ENCODE data around the gene MEIS3.

The MEIS3 gene

DNA sequence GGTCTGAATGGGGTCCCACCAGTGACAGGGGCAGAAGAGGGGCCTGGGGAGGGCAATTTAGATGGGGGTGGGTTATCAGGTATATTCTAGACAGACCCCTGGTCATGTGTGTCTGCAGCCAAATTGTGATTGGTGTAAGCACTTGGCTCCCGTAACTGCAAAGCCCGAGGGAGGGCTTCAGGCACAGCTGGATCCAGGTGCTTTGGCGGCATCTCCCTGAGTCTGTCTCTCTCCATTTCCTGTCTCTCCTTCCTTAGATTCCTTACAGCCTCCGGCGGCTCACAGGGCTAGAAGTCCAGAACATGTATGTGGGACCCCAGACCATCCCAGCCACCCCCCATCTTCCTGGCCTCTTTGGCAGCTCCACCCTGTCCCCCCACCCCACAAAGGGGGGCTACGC is 38.8 kb downstream of the MEIS3 start:
- H3K4me2 ChIP-seq (ENCODE audit: insufficient read depth, low read length, poor library complexity, severe bottlenecking): no peak overlapping the region
- no peak overlapping the region for H2BK15ac ChIP-seq (ENCODE audit: low read length)
- H4K91ac ChIP-seq (ENCODE audit: low read depth, low read length, poor library complexity): no peak overlapping the region
- no peak overlapping the region for H2AFZ ChIP-seq (ENCODE audit: low read length)
- no peak overlapping the region for H3K4me3 ChIP-seq (ENCODE audit: low read length in 2 of 2)
- H3K27me3 ChIP-seq (ENCODE audit: control insufficient read depth in 3 of 3, insufficient read depth in 3 of 3, low read depth in 1 of 3, low read length in 3 of 3): no peaks in the 10 kb centered on the region
- H3K23ac ChIP-seq (ENCODE audit: low read depth, low read length, poor library complexity): no peak overlapping the region
- no peak overlapping the region for H3K4ac ChIP-seq (ENCODE audit: low read length)
- no peak overlapping the region for H2BK120ac ChIP-seq (ENCODE audit: low read depth, low read length)
- H3K9me3 ChIP-seq (replicated peaks in 1 of 2; ENCODE audit: control insufficient read depth in 2 of 2, insufficient read depth in 1 of 2, low read depth in 1 of 2, low read length in 2 of 2): no peaks in the 10 kb centered on the region
- H3K79me1 ChIP-seq (ENCODE audit: low read depth, low read length): peaks cover 9% of the 10 kb centered on the region
- H2AK5ac ChIP-seq (ENCODE audit: low read depth, low read length): no peak overlapping the region
- H2BK12ac ChIP-seq (ENCODE audit: low read length): no peak overlapping the region
- DNase-seq (ENCODE audit: low spot score): no peak
- H2BK5ac ChIP-seq (ENCODE audit: low read length): no peak overlapping the region
- WGBS, 2 donors (ENCODE audit: extremely low coverage in 2 of 2, insufficient read length in 2 of 2, insufficient replicate concordance in 1 of 2): no CpG with 5 or more reads among the region's 6 CpGs
- H3K9ac ChIP-seq (ENCODE audit: low read depth, low read length, poor library complexity): no peak overlapping the region
- H3K4me1 ChIP-seq (ENCODE audit: control insufficient read depth in 2 of 2, insufficient read depth in 1 of 2, low read depth in 1 of 2, low read length in 2 of 2): no peaks in the 10 kb centered on the region
- H3K18ac ChIP-seq (ENCODE audit: low read length): no peak overlapping the region
- peaks cover 48 to 72% of the 10 kb centered on the region in 2 donors for H3K36me3 ChIP-seq (replicated peaks in 1 of 2; ENCODE audit: control insufficient read depth in 2 of 2, insufficient read depth in 2 of 2, low read length in 2 of 2)
- H4K8ac ChIP-seq (ENCODE audit: low read depth, low read length): no peak overlapping the region
- H3K14ac ChIP-seq (ENCODE audit: low read length): no peak overlapping the region
- no peak overlapping the region for H3K27ac ChIP-seq (replicated peaks; ENCODE audit: low read length)

- H2AK5ac ChIP-seq (ENCODE audit: low read depth, low read length): no peak overlapping the region
- no peak overlapping the region for H4K91ac ChIP-seq (ENCODE audit: low read depth, low read length, poor library complexity)
- peaks cover 9% of the 10 kb centered on the region for H3K79me1 ChIP-seq (ENCODE audit: low read depth, low read length)
- H3K14ac ChIP-seq (ENCODE audit: low read length): no peak overlapping the region
- H3K27ac ChIP-seq (replicated peaks; ENCODE audit: low read length): no peak overlapping the region
- no peak overlapping the region for H2AFZ ChIP-seq (ENCODE audit: low read length)
- H4K8ac ChIP-seq (ENCODE audit: low read depth, low read length): no peak overlapping the region
- no peak for DNase-seq (ENCODE audit: low spot score)
- no peak overlapping the region for H3K4me2 ChIP-seq (ENCODE audit: insufficient read depth, low read length, poor library complexity, severe bottlenecking)
- no CpG with 5 or more reads among the region's 23 CpGs for whole genome bisulfite sequencing, 2 donors (ENCODE audit: extremely low coverage in 2 of 2, insufficient read length in 2 of 2, insufficient replicate concordance in 1 of 2)
- H3K27me3 ChIP-seq (ENCODE audit: control insufficient read depth in 3 of 3, insufficient read depth in 3 of 3, low read depth in 1 of 3, low read length in 3 of 3): no peaks in the 10 kb centered on the region
- H2BK12ac ChIP-seq (ENCODE audit: low read length): peak overlapping the region; percentile 22
- H3K9me3 ChIP-seq (replicated peaks in 1 of 2; ENCODE audit: control insufficient read depth in 2 of 2, insufficient read depth in 1 of 2, low read depth in 1 of 2, low read length in 2 of 2): no peaks in the 10 kb centered on the region
- no peak overlapping the region for H2BK120ac ChIP-seq (ENCODE audit: low read depth, low read length)
- H3K4me1 ChIP-seq (ENCODE audit: control insufficient read depth in 2 of 2, insufficient read depth in 1 of 2, low read depth in 1 of 2, low read length in 2 of 2): no peaks in the 10 kb centered on the region
- H3K9ac ChIP-seq (ENCODE audit: low read depth, low read length, poor library complexity): peak overlapping the region; percentile 21
- H2BK15ac ChIP-seq (ENCODE audit: low read length): no peak overlapping the region
- peak overlapping the region; percentile 28 for H3K18ac ChIP-seq (ENCODE audit: low read length)
- no peak overlapping the region for H3K4ac ChIP-seq (ENCODE audit: low read length)
- peak overlapping the region; percentile 53 for H2BK5ac ChIP-seq (ENCODE audit: low read length)
- H3K36me3 ChIP-seq (replicated peaks in 1 of 2; ENCODE audit: control insufficient read depth in 2 of 2, insufficient read depth in 2 of 2, low read length in 2 of 2): peaks cover 54 to 83% of the 10 kb centered on the region in 2 donors
- H3K23ac ChIP-seq (ENCODE audit: low read depth, low read length, poor library complexity): peak overlapping the region; percentile 80
- peak overlapping the region in 1 of 2 donors; percentile 16 for H3K4me3 ChIP-seq (ENCODE audit: low read length in 2 of 2)
Observed at GRCh38 chr19:47379381-47379938, 39.9 kb downstream of the MEIS3 start.

- Histone ChIP-seq H3K9ac (ENCODE audit: low read depth, low read length, poor library complexity) (no peak overlapping the region), H3K27ac (replicated peaks; ENCODE audit: low read length) (no peak overlapping the region), H3K14ac (ENCODE audit: low read length) (no peak overlapping the region), H2AFZ (ENCODE audit: low read length) (no peak overlapping the region), H3K4me3 (ENCODE audit: low read length in 2 of 2) (no peak overlapping the region), H2BK15ac (ENCODE audit: low read length) (no peak overlapping the region), H3K23ac (ENCODE audit: low read depth, low read length, poor library complexity) (no peak overlapping the region), H3K79me1 (ENCODE audit: low read depth, low read length) (peaks cover 9% of the 10 kb centered on the region), H3K27me3 (ENCODE audit: control insufficient read depth in 3 of 3, insufficient read depth in 3 of 3, low read depth in 1 of 3, low read length in 3 of 3) (no peaks in the 10 kb centered on the region), H3K4me1 (ENCODE audit: control insufficient read depth in 2 of 2, insufficient read depth in 1 of 2, low read depth in 1 of 2, low read length in 2 of 2) (no peaks in the 10 kb centered on the region), H4K91ac (ENCODE audit: low read depth, low read length, poor library complexity) (peak overlapping the region; percentile 72), H2BK5ac (ENCODE audit: low read length) (no peak overlapping the region), H3K4ac (ENCODE audit: low read length) (no peak overlapping the region), H2AK5ac (ENCODE audit: low read depth, low read length) (no peak overlapping the region), H4K8ac (ENCODE audit: low read depth, low read length) (no peak overlapping the region), H3K18ac (ENCODE audit: low read length) (no peak overlapping the region), H3K36me3 (replicated peaks in 1 of 2; ENCODE audit: control insufficient read depth in 2 of 2, insufficient read depth in 2 of 2, low read length in 2 of 2) (peaks cover 61 to 92% of the 10 kb centered on the region in 2 donors), H3K4me2 (ENCODE audit: insufficient read depth, low read length, poor library complexity, severe bottlenecking) (no peak overlapping the region), H2BK12ac (ENCODE audit: low read length) (no peak overlapping the region), H3K9me3 (replicated peaks in 1 of 2; ENCODE audit: control insufficient read depth in 2 of 2, insufficient read depth in 1 of 2, low read depth in 1 of 2, low read length in 2 of 2) (no peaks in the 10 kb centered on the region), H2BK120ac (ENCODE audit: low read depth, low read length) (no peak overlapping the region)
- no peak for DNase-seq (ENCODE audit: low spot score)
- no CpG with 5 or more reads among the region's 11 CpGs for WGBS, 2 donors (ENCODE audit: extremely low coverage in 2 of 2, insufficient read length in 2 of 2, insufficient replicate concordance in 1 of 2)
Observed at GRCh38 chr19:47378246-47378645, 41.1 kb downstream of the MEIS3 start.

DNA sequence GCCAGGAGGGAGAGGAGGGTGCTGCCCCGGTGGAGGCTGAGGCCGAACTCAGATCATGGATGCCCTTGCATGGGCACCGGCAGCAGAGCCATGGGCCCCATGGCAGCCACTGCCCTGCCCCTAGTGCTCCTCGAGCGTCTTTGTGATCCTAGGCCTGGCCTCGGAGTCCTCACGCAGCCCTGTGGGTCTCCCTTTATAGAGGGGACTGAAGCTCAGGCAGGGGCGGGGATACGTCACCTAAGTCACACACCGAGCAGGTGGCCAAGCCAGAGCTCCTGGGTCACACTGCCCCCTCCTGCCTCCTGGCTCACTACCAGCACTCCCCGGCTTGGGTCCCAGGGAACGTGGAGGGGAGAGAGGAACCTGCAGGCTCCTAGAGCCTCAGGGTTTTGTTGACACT is 41.5 kb downstream of the MEIS3 start:
- no peak for DNase-seq (ENCODE audit: low spot score)
- Histone ChIP-seq H3K27ac (replicated peaks; ENCODE audit: low read length) (no peak overlapping the region), H4K8ac (ENCODE audit: low read depth, low read length) (no peak overlapping the region), H2BK5ac (ENCODE audit: low read length) (no peak overlapping the region), H2AK5ac (ENCODE audit: low read depth, low read length) (no peak overlapping the region), H2BK120ac (ENCODE audit: low read depth, low read length) (no peak overlapping the region), H3K27me3 (ENCODE audit: control insufficient read depth in 3 of 3, insufficient read depth in 3 of 3, low read depth in 1 of 3, low read length in 3 of 3) (no peaks in the 10 kb centered on the region), H3K4ac (ENCODE audit: low read length) (no peak overlapping the region), H2AFZ (ENCODE audit: low read length) (no peak overlapping the region), H3K4me3 (ENCODE audit: low read length in 2 of 2) (no peak overlapping the region), H3K18ac (ENCODE audit: low read length) (no peak overlapping the region), H3K79me1 (ENCODE audit: low read depth, low read length) (peaks cover 9% of the 10 kb centered on the region), H3K14ac (ENCODE audit: low read length) (no peak overlapping the region), H2BK12ac (ENCODE audit: low read length) (no peak overlapping the region), H4K91ac (ENCODE audit: low read depth, low read length, poor library complexity) (no peak overlapping the region), H2BK15ac (ENCODE audit: low read length) (no peak overlapping the region), H3K4me2 (ENCODE audit: insufficient read depth, low read length, poor library complexity, severe bottlenecking) (no peak overlapping the region), H3K9ac (ENCODE audit: low read depth, low read length, poor library complexity) (no peak overlapping the region), H3K4me1 (ENCODE audit: control insufficient read depth in 2 of 2, insufficient read depth in 1 of 2, low read depth in 1 of 2, low read length in 2 of 2) (no peaks in the 10 kb centered on the region), H3K36me3 (replicated peaks in 1 of 2; ENCODE audit: control insufficient read depth in 2 of 2, insufficient read depth in 2 of 2, low read length in 2 of 2) (peaks cover 65 to 93% of the 10 kb centered on the region in 2 donors), H3K23ac (ENCODE audit: low read depth, low read length, poor library complexity) (no peak overlapping the region), H3K9me3 (replicated peaks in 1 of 2; ENCODE audit: control insufficient read depth in 2 of 2, insufficient read depth in 1 of 2, low read depth in 1 of 2, low read length in 2 of 2) (no peaks in the 10 kb centered on the region)
- no CpG with 5 or more reads among the region's 12 CpGs for WGBS, 2 donors (ENCODE audit: extremely low coverage in 2 of 2, insufficient read length in 2 of 2, insufficient replicate concordance in 1 of 2)
